IMR-90 (cell line): Measurements from ENCODE around the gene SLC6A20. TPM values are rescaled to one million over a fixed set of nuclear protein-coding genes. Genes with fewer than 3 reads are reported as not detected.

Source experiments
- ATAC-seq: fragments of 200-7000 bp; cut with Tn5 transposase; 2 replicates; pipeline ENCODE4 v1.9.1; 2020; ENCODE audit warnings: low read depth, mild to moderate bottlenecking, moderate library complexity
- BruUV-seq: library from RNA; stranded (reverse); fragments of 400-500 nt; replicated peaks from 2 replicates; lab custom pipeline; 2021; lab: Mats Ljungman, UMichigan
- CTCF ChIA-PET: fragments of 300-600 bp; formaldehyde crosslinking; extraction: SDS; loops from one replicate; lab custom pipeline; 2021; ENCODE audit warnings: antibody characterized with exemption; lab: Yijun Ruan, JAX
- POLR2A ChIA-PET: fragments of 300-600 bp; sonication (Branson Sonifier 250); formaldehyde crosslinking; loops from one replicate; lab custom pipeline; 2022; ENCODE audit warnings: antibody characterized with exemption; ENCODE audit not compliant: unreplicated experiment; lab: Charles Lee
- DNase-seq: peaks from one replicate; pipeline ENCODE4 v3.0.0; 2013
- H2AFZ ChIP-seq: replicated peaks from 2 replicates; pipeline ENCODE3; 2013; ENCODE audit warnings: low read length, mild to moderate bottlenecking; ENCODE audit not compliant: poor library complexity
- H2AK5ac ChIP-seq: 2 replicates; pipeline ENCODE4 v1.6.1; 2013; ENCODE audit warnings: low read depth, low read length, inconsistent platforms
- H2AK9ac ChIP-seq: replicated peaks from 2 replicates; pipeline ENCODE3; 2013; ENCODE audit warnings: mild to moderate bottlenecking, low read depth, low read length, moderate library complexity; ENCODE audit not compliant: poor library complexity
- H2BK120ac ChIP-seq: 2 replicates; pipeline ENCODE4 v1.6.1; 2013; ENCODE audit warnings: low read depth, low read length, inconsistent platforms
- H2BK15ac ChIP-seq: 3 replicates; pipeline ENCODE4 v1.6.1; 2013; ENCODE audit warnings: low read depth, low read length, inconsistent platforms
- H2BK20ac ChIP-seq: 2 replicates; pipeline ENCODE4 v1.6.1; 2013; ENCODE audit warnings: low read depth, mild to moderate bottlenecking, inconsistent platforms, low read length, moderate library complexity
- H2BK5ac ChIP-seq: 2 replicates; pipeline ENCODE4 v1.6.1; 2013; ENCODE audit warnings: mild to moderate bottlenecking, low read depth, low read length, inconsistent platforms; ENCODE audit not compliant: poor library complexity, severe bottlenecking
- H3K14ac ChIP-seq: replicated peaks from 2 replicates; pipeline ENCODE4 v1.6.1; 2013; ENCODE audit warnings: low read depth, low read length, inconsistent platforms
- H3K18ac ChIP-seq: 2 replicates; pipeline ENCODE4 v1.6.1; 2013; ENCODE audit warnings: low read depth, low read length, control low read depth
- H3K23ac ChIP-seq: 2 replicates; pipeline ENCODE4 v1.6.1; 2013; ENCODE audit warnings: low read depth, low read length, inconsistent platforms
- H3K27ac ChIP-seq: 2 replicates; pipeline ENCODE4 v1.5.1; 2013; ENCODE audit warnings: mild to moderate bottlenecking, control low read depth, low read length; ENCODE audit not compliant: insufficient read depth
- H3K27me3 ChIP-seq: 2 replicates; pipeline ENCODE4 v1.6.1; 2013; ENCODE audit warnings: low read length; ENCODE audit not compliant: control insufficient read depth, insufficient read depth
- H3K36me3 ChIP-seq: 2 replicates; pipeline ENCODE4 v1.6.1; 2013; ENCODE audit warnings: low read length, mixed read lengths; ENCODE audit not compliant: control insufficient read depth, insufficient read depth
- H3K4ac ChIP-seq: 2 replicates; pipeline ENCODE4 v1.6.1; 2013; ENCODE audit warnings: low read depth, low read length, inconsistent platforms
- H3K4me1 ChIP-seq: 2 replicates; pipeline ENCODE4 v1.6.1; 2013; ENCODE audit warnings: low read length, mixed read lengths; ENCODE audit not compliant: control insufficient read depth, insufficient read depth
- H3K4me2 ChIP-seq: 2 replicates; pipeline ENCODE4 v1.6.1; 2013; ENCODE audit warnings: low read depth, mild to moderate bottlenecking, control low read depth, low read length, moderate library complexity
- H3K4me3 ChIP-seq: 2 replicates; pipeline ENCODE4 v1.5.1; 2013; ENCODE audit warnings: low read depth, mild to moderate bottlenecking, control low read depth, low read length, moderate library complexity; ENCODE audit not compliant: insufficient read depth
- H3K56ac ChIP-seq: 2 replicates; pipeline ENCODE4 v1.6.1; 2013; ENCODE audit warnings: low read length, inconsistent platforms; ENCODE audit not compliant: insufficient read depth; ENCODE audit errors: extremely low read depth
- H3K79me1 ChIP-seq, 2 experiments: 2 replicates each; pipeline ENCODE4 v1.6.1; 2013; ENCODE audit warnings: low read length in 2 of 2, inconsistent platforms in 1 of 2, low read depth in 1 of 2
- H3K9ac ChIP-seq: 2 replicates; pipeline ENCODE4 v1.6.1; 2013; ENCODE audit warnings: low read depth, low read length, control low read depth
- H3K9me1 ChIP-seq: 2 replicates; pipeline ENCODE4 v1.6.1; 2013; ENCODE audit warnings: low read length, inconsistent platforms; ENCODE audit not compliant: insufficient read depth
- H3K9me3 ChIP-seq: 2 replicates; pipeline ENCODE4 v1.6.1; 2013; ENCODE audit warnings: low read length; ENCODE audit not compliant: control insufficient read depth, insufficient read depth
- H4K20me1 ChIP-seq: 2 replicates; pipeline ENCODE4 v1.6.1; 2013; ENCODE audit warnings: low read length, inconsistent platforms; ENCODE audit not compliant: insufficient read depth
- H4K5ac ChIP-seq: 2 replicates; pipeline ENCODE4 v1.6.1; 2013; ENCODE audit warnings: mild to moderate bottlenecking, low read depth, low read length, control low read depth
- H4K8ac ChIP-seq, 2 experiments: 2 replicates each; pipeline ENCODE4 v1.6.1; 2013; ENCODE audit warnings: low read depth in 2 of 2, low read length in 2 of 2, control low read depth in 1 of 2, inconsistent platforms in 1 of 2
- H4K91ac ChIP-seq: 2 replicates; pipeline ENCODE4 v1.6.1; 2013; ENCODE audit warnings: low read depth, low read length, inconsistent platforms; ENCODE audit not compliant: insufficient read depth
- CEBPB ChIP-seq: IDR thresholded peaks from 2 replicates; pipeline ENCODE4 v1.6.1; 2012; ENCODE audit warnings: low read depth, low read length, improper control_type of control experiment
- CHD1 ChIP-seq: IDR thresholded peaks from 2 replicates; pipeline ENCODE4 v1.6.1; 2012; ENCODE audit warnings: low read depth, low read length, improper control_type of control experiment
- FOS ChIP-seq: fragments of 150-350 bp; IDR thresholded peaks from 2 replicates; pipeline ENCODE4 v1.6.1; 2016; ENCODE audit warnings: low read depth, low read length
- MAFK ChIP-seq: IDR thresholded peaks from 2 replicates; pipeline ENCODE4 v1.6.1; 2012; ENCODE audit warnings: low read depth, low read length, improper control_type of control experiment
- MAZ ChIP-seq: IDR thresholded peaks from 2 replicates; pipeline ENCODE4 v1.6.1; 2012; ENCODE audit warnings: low read depth, mild to moderate bottlenecking, low read length, improper control_type of control experiment, moderate library complexity, borderline replicate concordance
- MXI1 ChIP-seq: IDR thresholded peaks from 2 replicates; pipeline ENCODE4 v1.6.1; 2012; ENCODE audit warnings: low read depth, mild to moderate bottlenecking, low read length, moderate library complexity, borderline replicate concordance
- NFE2L2 ChIP-seq: fragments of 150-350 bp; IDR thresholded peaks from 2 replicates; pipeline ENCODE4 v1.6.1; 2016; ENCODE audit warnings: low read depth, mild to moderate bottlenecking, low read length
- POLR2A ChIP-seq: IDR thresholded peaks from 2 replicates; pipeline ENCODE4 v1.6.1; 2012; ENCODE audit warnings: mild to moderate bottlenecking, low read depth, low read length
- RAD21 ChIP-seq: IDR thresholded peaks from 2 replicates; pipeline ENCODE4 v1.6.1; 2012; ENCODE audit warnings: low read length, improper control_type of control experiment
- RCOR1 ChIP-seq: IDR thresholded peaks from 2 replicates; pipeline ENCODE4 v1.6.1; 2012; ENCODE audit warnings: mild to moderate bottlenecking, low read length, improper control_type of control experiment; ENCODE audit not compliant: insufficient replicate concordance
- RFX5 ChIP-seq: IDR thresholded peaks from 2 replicates; pipeline ENCODE4 v1.8.0; 2012; ENCODE audit warnings: low read depth, mild to moderate bottlenecking, low read length, moderate library complexity
- SMC3 ChIP-seq: fragments of 150-350 bp; IDR thresholded peaks from 2 replicates; pipeline ENCODE4 v1.6.1; 2016; ENCODE audit warnings: low read depth, mild to moderate bottlenecking, antibody characterized with exemption, low read length, moderate library complexity
- WGBS, 2 experiments: methylation state at CpG; one replicate each; pipeline versions ENCODE4 v1.1.5 to v1.1.7; 2013; ENCODE audit warnings: missing lambda C conversion rate in 2 of 2; ENCODE audit not compliant: insufficient read length in 1 of 2; ENCODE audit errors: extremely low coverage in 2 of 2; 5-methylcytosine and 5-hydroxymethylcytosine counted together
- dilution Hi-C: fragments of 300-500 bp; cut with HindIII; formaldehyde crosslinking; loops from one replicate; pipeline ENCODE4 v1.14.3; 2018; ENCODE audit warnings: low sequenced_read_pairs; ENCODE audit not compliant: unreplicated experiment
- in situ Hi-C: fragments of 300-500 bp; cut with MboI; formaldehyde crosslinking; loops from 3 replicates; pipeline ENCODE4 v1.14.3; 2019; ENCODE audit warnings: low sequenced_read_pairs, inconsistent platforms, mixed read lengths
- intact Hi-C: fragments of 100-400 bp; cut with micrococcal nuclease; formaldehyde crosslinking; loops from 2 replicates; pipeline ENCODE4 v1.10.0; 2022
- polyA plus RNA-seq, 3 experiments: library from polyadenylated mRNA; depleted of rRNA; stranded (reverse); fragments of >200 nt; gene quantifications; 2 replicates each; pipeline ENCODE4 v1.2.3, GENCODE V29; 2012; ENCODE audit warnings: low replicate concordance in 1 of 3
- total RNA-seq: library from RNA; depleted of rRNA; stranded (reverse); fragments of >200 nt; gene quantifications from 2 replicates; pipeline ENCODE4 v1.2.3, GENCODE V29; 2012
- TF ChIP-seq, protein P1 (sequence below): fragments of 150-350 bp; IDR thresholded peaks from 2 replicates; pipeline ENCODE4 v1.6.1; 2016; ENCODE audit warnings: low read depth, mild to moderate bottlenecking, low read length, moderate library complexity, borderline replicate concordance
- TF ChIP-seq, protein P2 (sequence below): fragments of 150-350 bp; IDR thresholded peaks from 2 replicates; pipeline ENCODE4 v1.6.1; 2017; ENCODE audit warnings: mild to moderate bottlenecking, antibody characterized with exemption, low read length, low read depth
- TF ChIP-seq, protein P3 (sequence below): conservative IDR thresholded peaks from 2 replicates; pipeline ENCODE4 v1.5.1; 2012; ENCODE audit warnings: mild to moderate bottlenecking, low read depth, low read length, improper control_type of control experiment

SLC6A20 gene
- total and polyA plus RNA-seq, 2 of the 4 experiments (the other 2 are of a cell fraction) = not detected

DNA sequence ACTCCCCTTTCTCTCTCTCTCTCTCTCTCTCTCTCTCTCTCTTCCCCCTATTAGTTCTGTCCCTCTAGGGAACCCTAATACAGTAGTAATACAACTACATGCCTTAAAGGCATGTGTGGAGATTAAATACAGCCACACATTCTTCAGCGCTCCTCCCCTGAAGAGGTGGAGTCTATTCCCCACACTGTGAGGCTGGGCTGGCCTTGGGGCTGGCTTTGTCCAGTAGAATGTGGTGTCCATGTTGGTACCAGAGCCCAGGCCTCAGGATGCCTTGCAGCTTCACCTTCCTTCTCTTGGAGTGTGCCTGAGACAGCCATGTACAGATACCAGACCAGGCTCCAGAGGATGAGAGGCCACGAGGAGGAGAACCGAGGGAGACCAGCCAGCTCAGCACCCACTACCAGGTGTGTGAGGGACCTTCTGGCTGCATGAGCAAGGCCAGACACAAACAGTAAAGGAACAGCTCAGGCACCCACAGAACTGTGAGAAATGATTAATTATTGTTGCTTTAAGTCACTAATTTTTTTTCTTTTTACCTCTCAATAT, 10.7 kb downstream of the SLC6A20 start:
- Histone ChIP-seq H2BK15ac (no peak overlapping the region), H4K5ac (no peak overlapping the region), H2AK9ac (no peak overlapping the region), H4K91ac (no peak overlapping the region), H3K27me3 (peaks cover 57% of the 10 kb centered on the region), H3K9me3 (peaks cover 10% of the 10 kb centered on the region), H3K4me1 (no peaks in the 10 kb centered on the region), H2AK5ac (no peak overlapping the region), H2BK120ac (no peak overlapping the region), H4K8ac (no peak overlapping the region), H3K14ac (no peak overlapping the region), H2AFZ (no peak overlapping the region), H2BK5ac (no peak overlapping the region), H3K9me1 (peaks cover 2% of the 10 kb centered on the region; the same call in 1 of the 2 replicates), H4K20me1 (no peaks in the 10 kb centered on the region), H3K27ac (no peak overlapping the region), H3K4ac (no peak overlapping the region), H3K79me1 (no peaks in the 10 kb centered on the region), H3K4me2 (no peak overlapping the region), H3K9ac (no peak overlapping the region), H3K4me3 (no peak overlapping the region), H3K18ac (no peak overlapping the region), H3K36me3 (no peaks in the 10 kb centered on the region), H2BK20ac (no peak overlapping the region), H3K23ac (no peak overlapping the region), H3K56ac (no peak overlapping the region)
- BruUV-seq = no TSS peak
- ATAC-seq (no peak), DNase-seq (no peak)
- in situ Hi-C loops = no loop called here
- no CpG with 5 or more reads among the region's 3 CpGs for WGBS, 2 experiments
- CTCF ChIA-PET = no interaction called here
- POLR2A ChIA-PET = no interaction called here
- TF ChIP-seq MAZ (no peak), FOS (no peak), RFX5 (no peak), MAFK (no peak), CHD1 (no peak), SMC3 (no peak), NFE2L2 (no peak), MXI1 (no peak), POLR2A (no peak), CEBPB (no peak), RCOR1 (no peak), RAD21 (no peak)
- TF ChIP-seq, protein P1, sequence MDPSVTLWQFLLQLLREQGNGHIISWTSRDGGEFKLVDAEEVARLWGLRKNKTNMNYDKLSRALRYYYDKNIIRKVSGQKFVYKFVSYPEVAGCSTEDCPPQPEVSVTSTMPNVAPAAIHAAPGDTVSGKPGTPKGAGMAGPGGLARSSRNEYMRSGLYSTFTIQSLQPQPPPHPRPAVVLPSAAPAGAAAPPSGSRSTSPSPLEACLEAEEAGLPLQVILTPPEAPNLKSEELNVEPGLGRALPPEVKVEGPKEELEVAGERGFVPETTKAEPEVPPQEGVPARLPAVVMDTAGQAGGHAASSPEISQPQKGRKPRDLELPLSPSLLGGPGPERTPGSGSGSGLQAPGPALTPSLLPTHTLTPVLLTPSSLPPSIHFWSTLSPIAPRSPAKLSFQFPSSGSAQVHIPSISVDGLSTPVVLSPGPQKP = no peak
- TF ChIP-seq, protein P2, sequence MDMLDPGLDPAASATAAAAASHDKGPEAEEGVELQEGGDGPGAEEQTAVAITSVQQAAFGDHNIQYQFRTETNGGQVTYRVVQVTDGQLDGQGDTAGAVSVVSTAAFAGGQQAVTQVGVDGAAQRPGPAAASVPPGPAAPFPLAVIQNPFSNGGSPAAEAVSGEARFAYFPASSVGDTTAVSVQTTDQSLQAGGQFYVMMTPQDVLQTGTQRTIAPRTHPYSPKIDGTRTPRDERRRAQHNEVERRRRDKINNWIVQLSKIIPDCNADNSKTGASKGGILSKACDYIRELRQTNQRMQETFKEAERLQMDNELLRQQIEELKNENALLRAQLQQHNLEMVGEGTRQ = no peak
- TF ChIP-seq, protein P3, sequence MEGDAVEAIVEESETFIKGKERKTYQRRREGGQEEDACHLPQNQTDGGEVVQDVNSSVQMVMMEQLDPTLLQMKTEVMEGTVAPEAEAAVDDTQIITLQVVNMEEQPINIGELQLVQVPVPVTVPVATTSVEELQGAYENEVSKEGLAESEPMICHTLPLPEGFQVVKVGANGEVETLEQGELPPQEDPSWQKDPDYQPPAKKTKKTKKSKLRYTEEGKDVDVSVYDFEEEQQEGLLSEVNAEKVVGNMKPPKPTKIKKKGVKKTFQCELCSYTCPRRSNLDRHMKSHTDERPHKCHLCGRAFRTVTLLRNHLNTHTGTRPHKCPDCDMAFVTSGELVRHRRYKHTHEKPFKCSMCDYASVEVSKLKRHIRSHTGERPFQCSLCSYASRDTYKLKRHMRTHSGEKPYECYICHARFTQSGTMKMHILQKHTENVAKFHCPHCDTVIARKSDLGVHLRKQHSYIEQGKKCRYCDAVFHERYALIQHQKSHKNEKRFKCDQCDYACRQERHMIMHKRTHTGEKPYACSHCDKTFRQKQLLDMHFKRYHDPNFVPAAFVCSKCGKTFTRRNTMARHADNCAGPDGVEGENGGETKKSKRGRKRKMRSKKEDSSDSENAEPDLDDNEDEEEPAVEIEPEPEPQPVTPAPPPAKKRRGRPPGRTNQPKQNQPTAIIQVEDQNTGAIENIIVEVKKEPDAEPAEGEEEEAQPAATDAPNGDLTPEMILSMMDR = no peak
- intact Hi-C loops = no loop called here
- dilution Hi-C loops = no loop called here
